Cardiac ventricle fibroblast (primary cell): ENCODE measurements around the gene ALG8. TPM values are rescaled to one million over a fixed set of nuclear protein-coding genes. Genes with fewer than 3 reads are reported as not detected.

ENCODE experiments used
- total RNA-seq: library from RNA; depleted of rRNA; stranded (reverse); fragments of >200 nt; gene quantifications from 2 replicates; pipeline ENCODE4 v1.2.3, GENCODE V29; 2015

The ALG8 gene
- 24.2 and 28.5 TPM in 2 replicates for total RNA-seq

GRCh38 chr11:78139422-78140391, at the start of gene ALG8:
Gene ALG8 (minus strand): TSS chr11:78139626. CDS start chr11:78139588, 38 bp downstream.

DNA sequence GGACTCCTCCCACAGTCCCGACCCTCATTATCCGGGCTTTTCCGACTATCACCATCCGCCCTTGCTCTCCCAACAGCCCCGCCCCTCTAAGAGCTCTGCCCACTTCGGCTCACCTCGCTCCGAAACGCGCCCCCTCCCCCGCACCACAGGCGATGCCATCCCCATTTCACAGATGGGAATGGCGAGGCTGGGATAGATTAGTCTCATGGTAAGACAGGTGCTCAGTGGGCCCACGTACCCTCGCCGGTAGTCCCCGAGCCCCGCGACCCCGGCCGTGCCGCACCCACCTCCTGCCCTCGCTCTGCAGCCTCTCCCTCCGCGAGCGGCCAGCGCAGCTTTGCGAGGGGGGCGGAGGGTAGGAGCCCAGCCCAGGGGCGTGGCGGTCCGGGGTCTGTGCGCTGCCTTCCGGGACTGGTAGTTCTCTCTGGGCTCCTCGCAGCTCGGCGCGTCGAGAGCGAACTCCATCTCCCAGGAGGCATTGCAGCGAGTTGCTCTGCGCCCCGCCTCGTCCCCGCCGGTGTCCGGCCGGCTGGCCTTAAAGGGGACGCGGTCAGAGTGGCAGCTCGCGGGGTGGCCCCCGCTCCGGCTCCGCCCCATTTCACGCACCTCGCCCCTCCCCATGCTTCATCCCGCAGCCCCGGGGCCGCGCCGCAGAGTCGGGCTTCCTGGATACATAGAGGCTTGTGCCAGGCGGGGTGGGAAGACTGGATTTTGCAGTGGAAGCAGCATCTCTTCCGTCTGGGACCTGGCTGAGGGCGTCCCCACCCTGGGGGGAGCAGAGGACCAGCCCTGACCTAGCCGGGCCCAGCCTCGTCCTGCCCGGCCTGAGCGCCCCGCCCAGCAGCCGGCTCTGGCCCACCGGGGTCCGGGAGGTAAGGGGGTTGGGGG, 49.1 kb upstream of the ALG8 start, which contains the start of the genes KCTD21 and USP35:
Gene KCTD21, minus strand, starts transcription at position 341 of the 888 bp plus-strand sequence. CDS start 14,072 bp downstream, outside the sequence.
Gene USP35, plus strand, starts transcription at position 634 of the 888 bp plus-strand sequence. CDS start 7,327 bp downstream, outside the sequence.

DNA sequence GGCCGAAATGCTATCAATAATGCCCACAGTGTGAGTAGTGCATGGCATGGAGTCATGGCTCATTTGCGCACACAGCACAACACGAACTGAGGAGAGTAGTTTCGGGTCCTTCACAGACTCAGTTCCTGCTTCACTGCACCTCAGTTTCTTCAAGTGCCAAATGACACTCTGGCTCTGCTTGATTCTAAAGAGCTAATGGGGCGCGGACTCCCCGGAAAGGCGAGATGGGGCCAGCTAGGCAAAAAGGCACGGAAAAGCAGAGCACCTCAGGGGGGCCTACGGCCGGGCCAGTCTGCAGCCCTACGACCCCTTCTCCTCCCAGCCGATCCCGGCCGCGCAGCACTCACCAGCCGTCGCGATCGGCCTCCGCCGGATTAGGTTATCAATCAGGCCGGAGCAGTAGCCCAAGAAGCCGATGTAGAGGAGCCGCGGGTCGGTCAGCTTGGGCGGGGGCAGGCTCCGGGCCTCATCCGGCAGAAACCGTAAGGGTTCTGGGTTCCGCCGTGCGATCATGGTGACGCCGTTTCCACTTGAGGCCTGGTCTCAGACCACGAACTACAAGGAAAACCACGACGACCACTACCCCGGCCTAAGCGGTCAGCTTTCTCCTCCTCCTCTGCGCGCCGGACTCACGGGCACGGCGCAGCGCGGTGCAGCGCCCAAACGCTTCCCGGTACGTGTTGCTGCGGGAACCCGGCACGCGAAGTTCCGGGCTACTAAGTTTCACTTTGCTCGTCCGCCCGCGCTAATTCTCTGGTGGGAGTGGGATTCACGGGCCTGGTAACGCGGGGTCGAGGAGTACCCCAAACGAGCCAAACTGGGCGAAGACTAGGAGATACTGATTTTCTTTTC, 60.0 kb downstream of the ALG8 start, which contains the start of gene NDUFC2:
Gene NDUFC2, minus strand, starts transcription at position 631 of the 852 bp plus-strand sequence. Its CDS starts 118 bp downstream, at position 513.

DNA sequence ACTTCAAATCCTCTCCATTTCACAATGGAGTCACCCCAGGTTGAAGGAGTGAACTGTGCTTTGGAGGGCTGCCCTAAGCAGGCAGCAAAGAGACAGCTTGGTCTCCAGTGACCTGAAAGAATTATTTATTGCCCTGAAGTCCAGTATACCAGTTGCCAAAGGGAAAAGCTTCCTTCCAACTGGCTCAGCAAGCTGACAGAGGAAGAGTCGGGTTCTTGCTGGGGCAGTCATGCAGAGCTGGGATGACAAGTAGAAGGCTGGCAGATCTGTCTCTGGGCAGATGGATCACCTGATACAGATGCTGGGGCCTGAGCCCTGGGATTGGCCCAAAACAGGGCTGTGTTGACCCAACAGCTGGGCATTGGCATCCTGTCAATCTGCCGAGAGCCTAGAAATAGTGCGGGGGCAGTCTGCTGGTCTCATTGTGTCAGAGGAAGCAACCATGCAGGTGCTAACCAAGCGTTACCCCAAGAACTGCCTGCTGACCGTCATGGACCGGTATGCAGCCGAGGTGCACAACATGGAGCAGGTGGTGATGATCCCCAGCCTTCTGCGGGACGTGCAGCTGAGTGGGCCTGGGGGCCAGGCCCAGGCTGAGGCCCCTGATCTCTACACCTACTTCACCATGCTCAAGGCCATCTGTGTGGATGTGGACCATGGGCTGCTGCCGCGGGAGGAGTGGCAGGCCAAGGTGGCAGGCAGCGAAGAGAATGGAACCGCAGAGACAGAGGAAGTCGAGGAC, 75.8 kb downstream of the ALG8 start, which contains the start of gene THRSP:
Gene THRSP, plus strand, starts transcription at position 422 of the 742 bp plus-strand sequence. Its CDS starts 21 bp downstream, at position 443.

Other genes starting within 250 kb of the ALG8 start
- gene INTS4, start 145.0 kb downstream of the ALG8 start, total RNA-seq: 12.4 and 15.6 TPM in 2 replicates
- 0.54 and 0.62 TPM in 2 replicates for gene KCTD14, start 116.3 kb downstream of the ALG8 start, total RNA-seq
- 0.78 TPM in 1 of 2 replicates, not detected in the other for gene THRSP, start 75.8 kb downstream of the ALG8 start, total RNA-seq
- gene NDUFC2, start 59.8 kb downstream of the ALG8 start, total RNA-seq: 67.9 and 87.2 TPM in 2 replicates
- 10.7 and 11.5 TPM in 2 replicates for gene KCTD21, start 49.0 kb upstream of the ALG8 start, total RNA-seq
- gene USP35, start 49.3 kb upstream of the ALG8 start, total RNA-seq: 8.2 and 11.6 TPM in 2 replicates